CD1c-positive myeloid dendritic cell (primary cell): ENCODE measurements around the gene COL25A1.
A peak's percentile ranks its signal among the peaks of the same experiment; 100 is the strongest.
"Not testable (repeated sequence)": the region's sequence is repeated elsewhere in the genome, so short reads cannot be mapped to it uniquely, and the experiment has no call there.

Source experiments
- DNase-seq: peaks from one replicate; pipeline ENCODE4 v3.0.0-alpha.2; 2016; ENCODE audit errors: extremely low spot score

Gene COL25A1

GRCh38 chr4:108963910-108964309 lies 338.5 kb downstream of the COL25A1 start:
- DNase-seq = no peak

- DNase-seq = no peak
These were observed 343.0 kb downstream of the COL25A1 start for GRCh38 chr4:108959491-108959890.

GRCh38 chr4:108954880-108955279 lies 347.6 kb downstream of the COL25A1 start:
- DNase-seq = no peak

- no peak for DNase-seq
These were observed 348.5 kb downstream of the COL25A1 start for GRCh38 chr4:108953941-108954340.

GRCh38 chr4:108950158-108950915 lies 352.1 kb downstream of the COL25A1 start:
- DNase-seq = no peak

- DNase-seq = no peak
These were observed 354.9 kb downstream of the COL25A1 start for GRCh38 chr4:108947526-108947925.

GRCh38 chr4:108946237-108946636 lies 356.2 kb downstream of the COL25A1 start:
- DNase-seq = no peak

GRCh38 chr4:108943976-108944591 lies 358.4 kb downstream of the COL25A1 start:
- DNase-seq = no peak

GRCh38 chr4:108943371-108943770 lies 359.1 kb downstream of the COL25A1 start:
- no peak for DNase-seq

GRCh38 chr4:108941904-108942430 lies 360.5 kb downstream of the COL25A1 start:
- no peak for DNase-seq

GRCh38 chr4:108940634-108941033 lies 361.8 kb downstream of the COL25A1 start:
- no peak for DNase-seq

- no peak for DNase-seq
These were observed 362.3 kb downstream of the COL25A1 start for GRCh38 chr4:108940149-108940548.

GRCh38 chr4:108937066-108937465 lies 365.4 kb downstream of the COL25A1 start:
- DNase-seq = no peak

GRCh38 chr4:108933925-108934324 lies 368.5 kb downstream of the COL25A1 start:
- DNase-seq = not testable (repeated sequence)

GRCh38 chr4:108933046-108933445 lies 369.4 kb downstream of the COL25A1 start:
- DNase-seq = no peak

- DNase-seq = no peak
These were observed 370.5 kb downstream of the COL25A1 start for GRCh38 chr4:108931926-108932325.

GRCh38 chr4:108930186-108930585 lies 372.3 kb downstream of the COL25A1 start:
- DNase-seq = no peak

- no peak for DNase-seq
These were observed 375.7 kb downstream of the COL25A1 start for GRCh38 chr4:108926781-108927180.

- DNase-seq = peak; percentile 8
These were observed 376.4 kb downstream of the COL25A1 start for GRCh38 chr4:108926061-108926460.

- no peak for DNase-seq
These were observed 380.3 kb downstream of the COL25A1 start for GRCh38 chr4:108922191-108922590.

- DNase-seq = no peak
These were observed 381.9 kb downstream of the COL25A1 start for GRCh38 chr4:108920395-108921087.

GRCh38 chr4:108919226-108919893 lies 383.1 kb downstream of the COL25A1 start:
- no peak for DNase-seq
